Thyroid gland (tissue), 4 donors: ENCODE results near the gene RAD17.
"Not testable (repeated sequence)": the region's sequence is repeated elsewhere in the genome, so short reads cannot be mapped to it uniquely, and the experiment has no call there.

ENCODE experiments used
- CTCF ChIP-seq, 6 experiments: fragments of 200-600 bp in 3 of 6; fragments of 450-650 bp in 3 of 6; sonication (generic) in 3 of 6; IDR thresholded peaks; one replicate each; pipeline ENCODE4 v1.5.1; 2016 to 2019; ENCODE audit warnings: antibody characterized with exemption in 6 of 6, mild to moderate bottlenecking in 2 of 6, inconsistent platforms in 1 of 6, moderate library complexity in 1 of 6
- POLR2A ChIP-seq, 2 donors: fragments of 450-650 bp; IDR thresholded peaks; one replicate each; pipeline ENCODE4 v1.6.1; 2017; ENCODE audit warnings: antibody characterized with exemption in 2 of 2, mild to moderate bottlenecking in 2 of 2, moderate library complexity in 1 of 2

- not testable (repeated sequence) for TF ChIP-seq CTCF, POLR2A (IDR thresholded peaks at IDR 0.05)
Observed at GRCh38 chr5:69435276-69435884, 65.8 kb downstream of the RAD17 start.
